Stimulated activated CD4-positive, alpha-beta T cell treated with anti-CD3 and anti-CD28 coated beads, TNF-alpha, amount 100 ng/mL, for 1 hour (primary cell): Measurements from ENCODE around the gene RNU2-63P.
"Not testable (repeated sequence)": the region's sequence is repeated elsewhere in the genome, so short reads cannot be mapped to it uniquely, and the experiment has no call there.

Source experiments
- DNase-seq, 3 donors: peaks; one replicate each; pipeline ENCODE4 v3.0.0-alpha.2; 2020; ENCODE audit warnings: low read depth in 3 of 3, low spot score in 1 of 3

RNU2-63P gene

DNA sequence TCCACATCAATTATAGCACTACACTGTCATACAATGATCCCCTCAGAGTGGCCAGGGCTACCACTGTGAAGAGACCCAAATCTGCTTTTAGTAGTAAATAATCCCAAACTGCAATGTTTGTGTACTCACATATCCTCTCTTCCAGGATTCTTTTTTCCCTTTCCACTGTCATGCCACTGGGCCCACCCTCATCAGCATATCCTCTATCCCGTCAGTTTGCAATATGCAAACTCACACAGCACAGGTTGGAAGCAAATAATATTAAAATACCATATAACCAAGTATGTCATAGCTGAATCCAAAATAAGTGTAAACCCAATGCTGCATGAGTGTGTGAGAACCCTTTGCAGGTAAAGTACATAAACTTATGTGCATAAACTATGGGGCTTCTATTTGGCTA is 28.9 kb downstream of the RNU2-63P start:
- not testable (repeated sequence) for DNase-seq

DNA sequence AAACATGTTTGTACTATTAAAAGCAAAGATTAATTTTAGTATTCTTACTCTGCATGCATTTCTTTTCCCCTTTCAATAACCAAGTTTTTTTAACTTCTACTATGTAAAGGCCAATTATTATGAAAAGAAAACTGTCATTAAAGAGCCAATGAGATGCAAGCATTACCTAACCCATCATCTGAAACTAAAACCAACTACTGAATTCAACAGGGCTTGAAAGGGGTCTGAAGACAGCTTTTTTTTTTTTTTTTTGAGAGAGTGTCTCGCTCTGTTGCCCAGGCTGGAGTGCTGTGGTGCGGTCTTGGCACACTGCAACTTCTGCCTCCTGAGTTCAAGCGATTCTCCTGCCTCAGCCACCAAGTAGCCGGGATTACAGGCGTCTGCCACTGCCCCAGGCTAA is 30.4 kb downstream of the RNU2-63P start:
- not testable (repeated sequence) for DNase-seq

DNA sequence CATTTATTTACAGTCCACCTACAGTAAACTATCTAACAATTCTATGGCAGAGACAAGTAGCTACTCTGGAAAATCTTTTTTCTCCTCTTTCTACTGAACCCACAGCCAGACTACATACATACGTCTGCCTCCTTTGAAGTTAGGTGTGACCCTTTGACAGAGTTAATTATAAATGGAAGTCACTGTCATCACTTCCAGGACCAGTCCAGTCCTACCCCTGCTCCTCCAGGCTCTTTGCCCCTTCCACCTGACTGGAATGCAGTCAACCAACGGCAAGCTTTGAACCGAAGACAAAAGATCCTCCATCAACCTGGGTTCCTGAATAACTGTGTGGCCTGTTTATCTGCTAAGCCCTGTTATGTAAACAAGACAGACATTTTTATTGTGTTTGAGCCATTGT is 35.2 kb downstream of the RNU2-63P start:
- not testable (repeated sequence) for DNase-seq

DNA sequence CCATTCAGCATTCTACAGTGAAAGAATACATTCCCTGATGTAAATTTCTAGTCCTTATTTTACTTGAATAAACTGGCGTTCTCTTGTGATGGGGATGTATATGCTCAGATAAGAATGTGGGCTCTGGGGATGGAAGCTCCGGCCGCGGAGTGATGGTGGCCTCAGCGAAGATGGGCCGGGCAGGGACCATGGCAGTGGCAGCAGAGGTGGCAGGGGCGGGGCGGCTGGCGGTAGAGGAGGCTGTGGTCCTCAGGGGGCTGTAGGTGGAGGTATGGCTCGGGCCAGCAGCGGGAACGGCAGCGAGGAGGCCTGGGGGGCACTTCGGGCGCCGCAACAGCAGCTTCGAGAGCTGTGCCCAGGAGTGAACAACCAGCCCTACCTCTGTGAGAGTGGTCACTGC is 44.0 kb downstream of the RNU2-63P start:
- DNase-seq = not testable (repeated sequence)
